ENCODE measurements around the gene CFAP46.

DNA sequence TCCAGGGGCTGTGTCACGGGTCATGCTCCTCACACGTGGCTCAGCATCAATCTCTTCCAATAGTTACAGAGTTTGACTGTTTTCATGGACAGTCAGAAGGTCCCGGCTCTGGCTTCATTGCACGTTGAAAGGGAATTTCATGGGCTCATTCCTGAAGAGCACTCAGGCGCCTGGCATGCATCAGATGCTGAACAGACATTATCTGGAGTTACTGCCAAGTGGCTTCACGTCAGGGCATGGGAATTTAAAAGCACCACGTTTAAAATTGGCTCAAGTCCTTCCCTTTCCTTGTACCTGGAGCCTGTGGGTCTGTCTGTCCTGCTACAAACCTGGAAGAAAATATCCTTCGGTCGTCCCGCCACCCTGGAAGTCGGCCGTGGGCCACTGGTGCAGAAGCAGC is 50.4 kb downstream of the CFAP46 start:
- TF ChIP-seq, protein P1, sequence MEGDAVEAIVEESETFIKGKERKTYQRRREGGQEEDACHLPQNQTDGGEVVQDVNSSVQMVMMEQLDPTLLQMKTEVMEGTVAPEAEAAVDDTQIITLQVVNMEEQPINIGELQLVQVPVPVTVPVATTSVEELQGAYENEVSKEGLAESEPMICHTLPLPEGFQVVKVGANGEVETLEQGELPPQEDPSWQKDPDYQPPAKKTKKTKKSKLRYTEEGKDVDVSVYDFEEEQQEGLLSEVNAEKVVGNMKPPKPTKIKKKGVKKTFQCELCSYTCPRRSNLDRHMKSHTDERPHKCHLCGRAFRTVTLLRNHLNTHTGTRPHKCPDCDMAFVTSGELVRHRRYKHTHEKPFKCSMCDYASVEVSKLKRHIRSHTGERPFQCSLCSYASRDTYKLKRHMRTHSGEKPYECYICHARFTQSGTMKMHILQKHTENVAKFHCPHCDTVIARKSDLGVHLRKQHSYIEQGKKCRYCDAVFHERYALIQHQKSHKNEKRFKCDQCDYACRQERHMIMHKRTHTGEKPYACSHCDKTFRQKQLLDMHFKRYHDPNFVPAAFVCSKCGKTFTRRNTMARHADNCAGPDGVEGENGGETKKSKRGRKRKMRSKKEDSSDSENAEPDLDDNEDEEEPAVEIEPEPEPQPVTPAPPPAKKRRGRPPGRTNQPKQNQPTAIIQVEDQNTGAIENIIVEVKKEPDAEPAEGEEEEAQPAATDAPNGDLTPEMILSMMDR (IDR thresholded peaks at IDR 0.05; ENCODE audit: poor library complexity, severe bottlenecking) = no peak
- no peak for TF ChIP-seq EZH2 (IDR thresholded peaks at IDR 0.05; ENCODE audit: borderline replicate concordance, insufficient read depth, low read length, poor library complexity, severe bottlenecking)
- no peak for TF ChIP-seq POLR2AphosphoS5 (IDR thresholded peaks at IDR 0.05)

Data from neural cell (in vitro differentiated cells).